HG03460 (cell line): ENCODE measurements around the gene UBE3B.
"Not testable (repeated sequence)": the region's sequence is repeated elsewhere in the genome, so short reads cannot be mapped to it uniquely, and the experiment has no call there.

Source experiments
- ATAC-seq: cut with Tn5 transposase; IDR thresholded peaks from one replicate; pipeline ENCODE4 v1.9.1; 2021; ENCODE audit not compliant: unreplicated experiment

The UBE3B gene

DNA sequence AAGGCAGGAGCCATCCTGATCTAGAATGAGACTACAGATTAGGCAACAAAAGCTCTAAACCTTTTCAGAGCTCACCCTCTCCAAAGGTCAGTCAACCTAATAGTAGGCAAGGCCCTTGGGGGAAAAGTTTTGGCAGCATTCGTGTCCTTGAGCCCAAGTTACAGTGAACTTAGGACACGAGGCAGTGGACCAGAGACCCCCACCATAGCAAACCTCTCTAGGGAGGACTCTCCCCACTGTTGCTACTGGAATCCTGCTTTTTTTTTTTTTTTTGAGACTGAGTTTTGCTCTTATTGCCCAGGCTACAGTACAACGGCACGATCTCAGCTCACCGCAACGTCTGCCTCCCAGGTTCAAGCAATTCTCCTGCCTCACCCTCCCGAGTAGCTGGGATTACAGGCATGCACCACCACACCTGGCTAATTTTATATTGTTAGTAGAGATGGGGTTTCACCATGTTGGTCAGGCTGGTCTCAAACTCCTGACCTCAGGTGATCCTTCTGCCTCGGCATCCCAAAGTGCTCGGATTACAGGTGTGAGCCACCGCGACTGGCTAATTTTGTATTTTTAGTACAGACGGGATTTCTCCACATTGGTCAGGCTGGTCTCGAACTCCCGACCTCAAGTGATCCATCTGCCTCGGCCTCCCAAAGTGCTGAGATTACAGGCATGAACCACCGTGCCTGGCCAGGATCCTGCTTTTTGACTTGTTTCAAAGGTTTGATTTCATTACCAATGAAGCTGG is 3.7 kb upstream of the UBE3B start:
- ATAC-seq: not testable (repeated sequence)

DNA sequence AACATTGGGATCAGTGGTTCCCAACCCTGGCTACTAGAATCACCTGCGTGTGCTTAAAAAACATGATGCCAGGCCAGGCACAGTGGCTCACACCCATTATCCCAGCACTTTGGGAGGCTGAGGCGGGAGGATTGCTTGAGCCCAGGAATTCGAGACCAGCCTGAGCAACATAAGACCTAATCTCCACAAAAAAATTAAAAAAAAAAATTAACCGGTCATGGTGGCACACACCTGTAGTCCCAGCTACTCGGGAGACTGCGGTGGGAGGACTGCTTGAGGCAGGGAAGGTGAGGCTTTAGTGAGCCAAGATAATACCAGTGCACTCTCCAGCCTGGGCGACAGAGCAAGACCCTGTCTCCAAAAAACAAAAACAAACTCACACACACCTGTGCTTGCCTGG is 2.3 kb upstream of the UBE3B start:
- no peak for ATAC-seq

DNA sequence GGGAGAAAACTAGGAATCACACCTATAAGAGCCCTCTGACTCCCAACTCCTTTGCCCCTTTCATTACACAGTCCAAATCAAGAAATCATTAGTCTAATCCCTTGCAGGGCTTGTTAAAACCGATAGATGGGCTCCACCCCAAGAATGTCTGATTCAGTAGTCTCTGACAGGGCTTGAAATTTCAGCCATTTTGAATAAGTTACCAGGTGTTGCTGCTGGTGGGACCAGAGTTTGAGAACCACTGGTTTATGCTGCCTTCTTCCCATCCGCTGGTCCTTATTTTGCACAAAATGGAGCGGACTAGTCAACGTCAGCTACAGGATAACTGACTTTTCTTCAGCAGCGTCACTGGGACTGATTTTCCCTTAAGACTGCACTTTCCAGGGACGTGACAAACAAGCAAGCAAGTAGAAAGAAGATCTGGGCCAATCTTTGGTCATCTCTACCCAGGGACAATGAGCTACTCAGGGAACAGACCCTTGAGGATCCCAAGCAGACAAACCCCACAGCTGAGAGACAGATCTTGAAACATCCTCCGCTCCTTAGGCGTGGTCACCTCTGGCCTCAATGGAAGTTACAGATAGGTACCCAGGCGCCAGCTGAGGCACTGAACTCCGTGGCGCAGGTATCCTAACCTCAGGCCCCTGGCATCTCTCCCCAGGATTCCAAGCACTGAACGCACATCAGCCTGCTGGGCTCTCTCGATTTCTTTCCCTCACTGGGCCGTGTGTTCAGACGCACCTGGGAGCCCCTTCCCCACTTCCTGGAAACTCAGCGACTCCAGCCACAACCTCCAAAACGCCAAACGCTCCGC is 1.2 kb upstream of the UBE3B start:
- ATAC-seq: no peak

DNA sequence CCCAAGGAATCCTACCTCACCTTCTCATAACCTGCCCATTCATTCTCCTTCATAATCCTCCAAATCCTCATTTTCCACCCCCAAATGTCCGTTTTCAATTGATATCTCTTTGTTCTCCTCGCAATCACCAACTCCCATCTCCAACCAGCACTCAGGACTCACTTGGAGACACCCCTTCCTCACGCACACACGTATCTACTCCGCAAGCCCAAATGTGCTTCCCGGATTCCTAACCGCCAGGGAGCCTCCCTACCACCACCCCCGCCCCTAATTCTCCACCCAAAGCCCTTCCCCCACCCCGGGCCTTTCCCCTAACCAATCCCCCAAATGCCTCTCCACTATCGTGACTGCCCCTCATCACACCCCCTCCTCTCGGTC is 638 bp upstream of the UBE3B start:
- no peak for ATAC-seq

DNA sequence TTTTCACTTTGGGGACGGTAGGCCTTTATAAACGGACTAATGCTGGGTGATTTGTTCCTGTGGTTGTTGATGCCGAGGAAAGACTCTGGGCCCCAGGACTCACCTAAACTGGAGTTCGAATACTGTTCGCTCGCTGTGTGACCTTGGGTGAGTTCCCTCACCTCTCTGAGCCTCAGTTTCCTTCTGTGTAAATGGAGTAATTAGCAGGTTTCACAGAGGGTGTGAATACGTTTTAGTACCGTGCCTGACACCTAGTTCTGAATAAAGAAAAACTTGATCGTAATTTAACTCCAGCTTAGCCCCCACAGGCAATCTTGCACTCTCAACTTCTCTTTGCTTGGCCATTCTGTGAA is 505 bp downstream of the UBE3B start:
- no peak for ATAC-seq

DNA sequence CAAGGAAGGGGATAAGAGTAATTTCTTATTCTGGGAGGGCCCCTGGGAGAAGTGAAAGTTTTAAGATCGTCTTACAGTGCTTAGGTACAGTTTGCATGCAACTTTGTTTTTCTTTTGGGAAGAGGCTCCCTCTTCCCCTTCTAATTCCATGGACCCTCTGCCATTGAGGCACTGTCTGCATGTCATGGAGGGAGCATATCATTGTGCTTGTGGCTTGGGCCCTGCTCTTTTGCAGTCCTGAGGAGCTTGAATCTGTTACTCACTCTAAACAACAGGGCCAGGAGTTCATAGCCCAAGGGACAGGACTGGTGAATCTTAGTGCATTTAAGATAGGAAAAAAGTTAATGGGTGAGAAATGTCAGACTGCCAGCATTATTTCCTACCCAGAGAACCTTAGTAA is 2.3 kb downstream of the UBE3B start:
- no peak for ATAC-seq

DNA sequence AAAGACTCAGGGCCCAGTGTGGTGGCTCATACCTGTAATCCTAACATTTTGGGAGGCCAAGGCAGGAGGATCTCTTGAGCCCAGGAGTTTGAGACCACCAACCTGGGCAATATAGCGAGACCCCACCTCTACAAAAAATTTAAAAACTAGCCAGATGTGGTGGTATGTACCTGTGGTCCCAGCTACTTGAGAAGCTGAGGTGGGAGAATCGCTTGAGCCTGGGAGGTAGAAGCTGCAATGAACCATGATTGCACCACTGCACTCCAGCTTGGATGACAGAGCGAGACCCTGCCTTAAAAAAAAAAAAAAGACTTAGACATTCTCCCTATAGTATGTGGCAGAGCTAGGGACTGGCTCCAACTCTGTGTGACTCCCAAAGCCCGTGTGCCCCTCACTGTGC is 2.9 kb downstream of the UBE3B start:
- no peak for ATAC-seq

DNA sequence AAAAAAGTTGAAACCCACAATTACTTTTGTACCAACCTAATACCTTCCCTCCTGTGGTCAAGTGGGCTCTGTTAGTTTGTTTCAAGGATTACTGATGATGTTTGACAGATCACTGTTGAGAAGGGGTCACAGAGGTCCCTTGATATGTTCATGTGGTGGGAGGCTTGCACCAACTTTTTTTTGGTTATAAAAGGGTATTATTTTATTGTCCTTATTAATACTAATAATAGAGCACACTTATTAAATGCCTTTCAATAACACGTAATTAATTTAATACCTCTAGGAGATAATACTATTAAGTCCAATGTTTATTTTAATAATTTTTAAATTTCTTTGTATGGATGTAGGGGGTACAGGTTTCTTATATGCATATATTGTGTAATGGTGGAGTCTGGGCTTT is 4.4 kb downstream of the UBE3B start:
- ATAC-seq: no peak

DNA sequence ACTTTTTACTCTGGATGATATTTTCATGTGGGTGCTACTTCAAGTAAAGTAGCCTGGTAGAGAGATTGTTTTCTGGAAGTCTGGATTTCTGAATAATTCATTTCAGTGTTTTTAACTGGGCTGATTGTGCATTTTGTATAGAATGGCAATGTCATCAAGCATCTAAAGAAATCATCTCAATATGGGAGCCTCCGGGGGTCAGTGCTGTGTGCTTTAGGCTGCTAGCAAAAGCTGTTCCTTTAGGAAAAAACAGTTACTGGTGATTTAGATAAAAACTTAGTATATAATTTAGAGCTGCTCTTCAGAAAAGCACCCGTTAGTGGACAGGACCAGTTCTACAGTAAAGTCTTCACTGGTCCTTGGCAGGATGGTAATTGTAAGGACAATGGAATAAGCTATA is 5.1 kb downstream of the UBE3B start:
- ATAC-seq: no peak

DNA sequence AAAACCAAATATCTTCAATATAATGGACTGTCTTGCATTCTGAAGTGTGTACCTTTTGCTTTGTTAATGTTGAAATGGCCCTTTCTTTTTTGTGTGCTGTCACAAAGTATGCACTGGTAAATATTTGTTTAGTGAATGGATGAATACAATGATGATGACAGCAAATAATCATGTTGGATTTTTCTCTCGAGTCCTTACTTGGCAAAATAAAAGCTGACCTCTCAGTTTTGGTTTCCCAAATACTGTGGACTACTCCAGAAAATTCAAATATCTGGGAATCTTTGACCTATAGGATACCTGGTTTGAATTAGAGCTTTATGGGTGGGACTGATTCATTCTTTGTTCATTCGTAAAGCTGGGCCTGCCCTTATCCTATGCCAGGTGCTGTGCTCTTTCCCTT is 5.5 kb downstream of the UBE3B start:
- ATAC-seq: no peak

DNA sequence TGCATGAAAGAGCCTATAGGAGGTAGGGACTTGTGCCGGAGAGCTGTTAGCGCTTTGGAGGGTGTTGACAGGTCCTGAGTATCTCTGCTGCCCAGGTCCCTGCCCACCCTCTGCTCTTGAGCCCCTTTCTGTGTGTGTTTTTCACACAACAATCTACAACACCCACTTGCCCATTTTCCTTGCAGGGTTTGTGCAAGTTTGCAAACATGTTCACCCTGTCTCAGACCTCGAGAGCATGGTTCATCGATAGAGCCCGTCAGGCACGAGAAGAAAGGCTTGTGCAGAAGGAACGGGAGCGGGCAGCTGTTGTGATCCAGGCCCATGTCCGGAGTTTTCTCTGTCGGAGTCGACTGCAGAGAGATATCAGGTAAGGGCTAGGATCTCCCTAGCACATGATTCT is 5.9 kb downstream of the UBE3B start:
- no peak for ATAC-seq

DNA sequence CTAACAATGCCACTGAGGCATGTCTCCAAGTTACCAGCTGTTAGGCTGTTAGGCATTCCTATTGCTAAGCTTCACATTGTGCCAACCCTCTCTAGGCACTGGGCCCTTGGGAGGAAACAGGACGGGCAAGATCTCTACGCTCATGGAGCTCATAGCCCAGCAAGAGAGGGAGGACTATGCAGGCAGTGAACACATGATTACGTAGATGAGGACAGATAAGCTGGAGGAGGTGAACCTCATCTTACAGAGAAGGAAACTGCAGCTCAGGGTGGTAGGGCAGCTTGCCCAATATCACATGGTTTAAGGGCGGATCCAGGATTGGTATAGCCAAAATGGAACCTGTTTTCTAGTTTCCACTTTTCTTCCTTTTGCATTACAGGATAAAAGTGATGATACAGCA is 7.8 kb downstream of the UBE3B start:
- no peak for ATAC-seq

DNA sequence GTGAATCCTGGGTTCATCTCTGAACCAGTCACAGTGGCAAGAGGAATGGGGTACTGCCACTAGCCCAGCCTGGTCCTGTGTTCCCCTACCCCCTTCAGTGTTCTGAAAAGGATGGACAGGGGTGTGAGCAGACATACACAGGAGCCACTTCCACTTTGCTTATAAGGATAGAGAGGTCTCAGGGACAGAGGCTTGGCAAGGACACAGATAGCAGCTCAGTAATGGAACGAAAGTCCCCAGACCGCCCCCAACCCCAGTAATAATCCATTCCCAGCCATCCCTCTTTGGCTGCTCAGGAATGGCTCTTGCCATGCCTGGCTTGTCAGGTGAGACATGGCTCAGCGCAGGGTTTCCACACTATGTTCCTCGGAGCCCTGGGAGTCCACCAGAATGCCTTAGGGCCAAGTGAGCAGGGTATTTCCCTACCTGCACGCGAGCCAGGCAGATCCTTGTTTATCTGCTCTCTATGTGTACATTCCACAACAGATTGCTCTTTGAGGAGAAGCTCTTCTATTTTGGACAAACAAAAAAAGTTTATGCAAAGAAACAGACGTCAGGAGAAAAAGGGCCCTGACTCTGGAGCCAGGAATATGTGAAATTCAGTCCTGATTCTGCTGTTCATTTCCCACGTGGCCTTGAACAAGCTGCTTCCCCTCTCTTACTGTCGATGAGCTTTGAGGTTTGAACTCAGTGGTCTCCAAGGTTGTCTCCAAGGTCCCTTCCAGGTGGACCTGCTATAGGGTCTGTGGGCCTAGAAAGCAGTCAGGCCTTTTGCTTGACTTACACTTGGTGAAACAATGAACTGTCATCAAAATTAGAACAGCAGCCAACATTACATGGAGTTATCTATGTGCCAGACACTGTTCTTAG is 10.0 kb downstream of the UBE3B start:
- ATAC-seq: no peak

DNA sequence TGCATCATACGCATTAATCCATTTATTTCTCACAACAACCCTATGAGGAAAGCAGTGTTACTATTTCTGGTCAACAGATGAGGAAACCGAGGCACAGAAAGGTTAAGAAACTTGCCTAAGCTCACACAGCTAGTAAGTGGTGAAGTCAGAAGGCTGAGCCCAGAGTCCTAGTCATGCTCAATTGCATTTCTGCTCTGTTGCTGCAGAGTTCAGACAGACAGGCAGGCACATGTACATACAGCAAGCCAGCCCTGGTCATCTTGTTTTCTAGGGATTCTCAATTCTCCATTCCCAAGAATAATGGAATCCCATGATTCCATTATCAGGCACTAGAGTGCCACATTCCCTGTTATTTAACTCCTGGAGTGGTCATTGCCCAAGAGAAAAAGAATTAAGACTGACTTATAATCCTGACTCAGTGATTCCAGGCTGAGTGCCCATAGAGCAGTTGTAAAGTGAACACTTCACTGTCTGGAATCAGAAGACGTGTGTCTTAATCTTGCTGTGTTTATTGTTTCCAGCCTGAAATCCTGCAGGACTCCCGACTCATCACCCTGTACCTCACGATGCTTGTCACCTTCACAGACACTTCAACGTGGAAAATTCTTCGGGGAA is 10.7 kb downstream of the UBE3B start:
- no peak for ATAC-seq

DNA sequence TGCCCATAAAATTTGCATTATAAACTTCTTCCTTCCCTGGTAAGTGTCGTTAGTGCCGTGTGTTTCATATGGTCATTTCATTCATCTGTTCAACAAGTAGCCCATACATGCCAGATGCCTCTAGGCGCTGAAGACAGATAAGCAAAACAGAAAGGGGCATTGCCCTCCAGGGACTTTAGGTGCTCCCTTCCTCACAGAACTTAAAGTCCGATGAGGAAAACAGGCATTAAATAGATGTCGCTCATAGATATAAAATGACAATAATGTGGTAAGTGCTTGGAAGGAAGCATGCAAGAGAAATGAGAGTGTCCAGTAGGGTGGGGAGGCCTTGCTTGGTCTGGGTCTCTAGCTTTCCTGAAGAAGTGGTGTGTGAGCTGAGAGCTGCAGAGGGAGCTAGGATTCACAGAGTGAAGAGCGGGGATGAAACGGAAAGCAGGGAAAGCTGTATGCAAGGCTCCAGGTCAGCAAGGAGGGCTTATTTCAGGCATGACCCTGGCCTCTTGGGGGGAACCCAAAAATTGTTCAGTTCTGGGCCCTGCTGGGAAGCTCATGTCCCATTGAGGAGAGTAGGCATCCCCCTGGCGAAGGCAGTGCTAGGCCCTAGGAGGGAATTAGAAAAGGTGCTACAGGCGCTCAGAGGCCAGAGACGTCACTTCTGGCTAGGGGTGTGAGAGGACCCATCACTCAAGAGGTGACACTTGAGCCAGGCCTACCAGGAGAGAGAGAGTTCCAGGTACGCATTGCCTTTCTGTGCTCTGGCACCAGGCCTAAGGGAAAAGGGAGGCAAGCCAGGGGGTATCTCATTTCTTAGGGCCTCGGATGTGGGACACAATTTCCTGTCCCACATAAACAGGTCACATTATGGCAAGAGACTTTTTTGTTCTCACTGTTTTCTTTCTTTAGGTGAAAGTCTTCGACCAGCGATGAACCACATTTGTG is 11.9 kb downstream of the UBE3B start:
- ATAC-seq: no peak

DNA sequence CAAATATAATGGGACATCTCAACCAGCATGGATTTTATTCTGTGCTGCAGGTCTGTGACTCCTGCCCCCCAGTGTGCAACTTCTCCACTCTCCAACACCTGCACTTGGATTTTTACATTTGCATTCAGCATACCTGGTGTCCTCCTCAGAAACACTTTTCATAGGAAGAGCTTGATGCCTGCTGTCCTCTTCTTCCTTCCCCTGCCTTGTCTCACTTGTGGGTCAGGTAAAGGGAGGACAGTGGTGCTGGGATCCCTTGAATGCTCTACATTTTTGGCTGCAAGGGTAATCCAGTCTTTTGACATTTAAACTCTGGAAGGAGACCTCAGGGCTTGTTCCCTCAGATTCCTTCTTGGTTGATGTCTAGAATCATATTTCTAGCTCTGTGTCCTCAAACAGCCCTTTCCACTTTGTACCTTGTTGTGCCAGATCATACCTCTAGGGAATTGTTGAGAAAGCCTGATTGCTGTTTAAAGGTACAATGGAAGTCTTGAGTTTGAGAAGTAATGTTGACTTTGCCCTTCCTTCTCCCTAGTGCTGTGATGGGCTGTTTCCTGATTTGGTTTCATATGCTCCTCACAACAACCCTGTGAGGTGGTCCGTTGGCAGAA is 12.6 kb downstream of the UBE3B start:
- no peak for ATAC-seq

DNA sequence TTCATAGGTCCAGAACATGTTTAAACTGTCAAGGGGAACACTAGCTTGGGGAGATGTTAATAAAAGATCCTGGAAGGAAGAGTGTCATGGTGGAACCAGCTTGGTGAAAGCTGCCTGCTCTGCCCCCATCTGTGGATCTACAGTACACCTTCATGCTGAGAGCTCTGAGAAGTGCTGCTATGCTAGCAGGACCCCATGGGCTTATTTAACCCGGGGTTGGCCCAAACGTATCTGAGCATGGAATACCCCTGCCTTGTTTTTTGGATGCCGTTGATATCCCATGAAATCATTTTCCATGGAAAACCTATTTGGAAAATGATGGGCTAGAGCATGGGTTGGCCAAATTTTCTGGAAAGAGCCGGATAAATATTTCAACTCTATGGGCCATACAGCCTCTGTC is 14.2 kb downstream of the UBE3B start:
- no peak for ATAC-seq

DNA sequence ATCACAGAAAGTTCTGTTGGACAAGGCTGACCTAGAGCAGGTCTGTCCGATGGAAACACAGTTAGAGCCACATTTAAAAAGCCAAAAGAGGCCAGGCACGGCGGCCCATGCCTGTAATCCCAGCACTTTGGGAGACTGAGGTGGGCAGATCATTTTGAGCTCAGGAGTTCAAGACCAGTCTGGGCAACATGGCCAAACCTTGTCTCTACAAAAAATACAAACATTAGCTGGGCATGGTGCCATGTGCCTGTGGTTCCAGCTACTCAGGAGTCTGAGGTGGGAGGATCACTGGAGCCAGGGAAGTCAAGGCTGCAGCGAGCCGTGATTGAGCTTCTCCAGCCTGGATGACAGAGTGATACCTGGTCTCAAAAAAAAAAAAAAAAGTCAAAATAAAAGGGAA is 14.9 kb downstream of the UBE3B start:
- no peak for ATAC-seq

DNA sequence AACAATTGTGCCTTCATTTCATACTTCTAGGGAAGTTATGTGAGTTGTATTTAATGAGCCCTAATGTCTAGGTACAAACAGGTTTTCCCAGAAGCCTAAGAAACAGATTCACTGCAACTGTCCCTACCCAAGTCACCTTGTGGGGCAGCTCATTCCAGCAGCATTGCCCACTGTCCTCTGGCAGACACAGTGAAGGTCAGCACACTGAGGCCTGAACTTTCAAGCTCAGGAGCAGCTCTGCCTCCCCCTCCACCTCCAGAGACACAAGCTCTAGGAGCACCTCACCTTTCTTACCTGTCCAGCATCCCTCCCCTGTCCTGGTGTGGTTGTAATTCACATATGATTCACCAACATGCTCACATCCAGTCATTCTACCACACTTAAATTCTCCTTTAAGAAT is 15.7 kb downstream of the UBE3B start:
- ATAC-seq: no peak

DNA sequence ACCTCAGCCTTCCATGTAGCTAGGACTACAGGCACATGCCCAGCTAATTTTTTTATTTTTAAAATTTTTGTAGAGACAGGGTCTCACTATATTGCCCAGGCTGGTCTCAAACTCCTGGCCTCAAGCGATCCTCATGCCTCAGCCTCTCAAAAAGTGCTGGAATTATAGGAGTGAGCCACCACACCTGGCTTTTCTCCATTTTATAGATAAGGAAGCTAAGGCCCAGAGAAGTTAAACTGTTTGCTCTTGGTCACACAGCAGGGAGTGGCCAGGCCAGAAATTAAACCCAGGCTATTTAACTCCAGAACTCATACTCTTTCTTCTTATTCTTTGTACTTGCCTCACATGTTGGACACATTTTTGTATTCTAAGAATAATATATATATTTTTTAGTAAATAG is 16.5 kb downstream of the UBE3B start:
- ATAC-seq: no peak
